Stimulated activated naive CD8-positive, alpha-beta T cell treated with anti-CD3 and anti-CD28 coated beads, Interleukin-15, amount 100 ng/mL, for 72 hours (primary cell): Measurements from ENCODE around the gene ZNF511.
A peak's percentile ranks its signal among the peaks of the same experiment; 100 is the strongest.
"Not testable (repeated sequence)": the region's sequence is repeated elsewhere in the genome, so short reads cannot be mapped to it uniquely, and the experiment has no call there.

ENCODE experiments used
- ATAC-seq: fragments of 150-1000 bp; cut with Tn5 transposase; 2 replicates; pipeline ENCODE4 v1.10.0; 2021; ENCODE audit warnings: mild to moderate bottlenecking, moderate library complexity
- DNase-seq, 2 donors: peaks; one replicate each; pipeline ENCODE4 v3.0.0; 2021 to 2022
- H3K27ac Mint-ChIP-seq, 2 donors: one replicate each; pipeline ENCODE4 v1.8.0; 2022; ENCODE audit warnings: mild to moderate bottlenecking in 2 of 2, mixed read lengths in 2 of 2, moderate library complexity in 2 of 2
- H3K27me3 Mint-ChIP-seq: one replicate; pipeline ENCODE4 v1.8.0; 2022; ENCODE audit warnings: mixed read lengths
- H3K4me1 Mint-ChIP-seq: one replicate; pipeline ENCODE4 v1.8.0; 2022; ENCODE audit warnings: mild to moderate bottlenecking, mixed read lengths
- H3K4me3 Mint-ChIP-seq, 2 donors: one replicate each; pipeline ENCODE4 v1.8.0; 2022; ENCODE audit warnings: mild to moderate bottlenecking in 2 of 2, mixed read lengths in 2 of 2, moderate library complexity in 1 of 2
- H3K9me3 Mint-ChIP-seq, 2 donors: one replicate each; pipeline ENCODE4 v1.8.0; 2022; ENCODE audit warnings: mixed read lengths in 2 of 2

Gene ZNF511

GRCh38 chr10:133308421-133309099 is at the start of gene ZNF511, which contains the start of gene TUBGCP2:
ZNF511 (plus strand) TSS chr10:133308914; CDS start chr10:133308944, 30 bp downstream.
TUBGCP2 (minus strand) TSS chr10:133308872; CDS start chr10:133302941, 5,931 bp downstream.
- Mint-ChIP-seq H3K27ac (peak within 1 kb of the TSS; percentile 98 to 99), H3K4me1 (peaks cover 41% of the 10 kb centered on the region), H3K27me3 (no peaks in the 10 kb centered on the region), H3K4me3 (peak within 1 kb of the TSS; percentile 95), H3K9me3 (no peaks in the 10 kb centered on the region)
- ATAC-seq: peak; percentile 88
- DNase-seq: peak; percentile 90 to 93

GRCh38 chr10:133259602-133259989 is 49.1 kb upstream of the ZNF511 start:
- H3K4me1 Mint-ChIP-seq: peaks cover 70% of the 10 kb centered on the region
- no peaks in the 10 kb centered on the region for H3K27me3 Mint-ChIP-seq
- no peaks in the 10 kb centered on the region for H3K9me3 Mint-ChIP-seq
- DNase-seq (no peak), ATAC-seq (no peak)
- H3K27ac Mint-ChIP-seq: no peak overlapping the region
- peak overlapping the region; percentile 54 to 76 for H3K4me3 Mint-ChIP-seq

- peaks cover 85% of the 10 kb centered on the region for H3K4me1 Mint-ChIP-seq
- peak overlapping the region; percentile 42 to 78 for H3K27ac Mint-ChIP-seq
- peak; percentile 85 to 86 for DNase-seq
- peak overlapping the region; percentile 86 to 91 for H3K4me3 Mint-ChIP-seq
- no peaks in the 10 kb centered on the region for H3K9me3 Mint-ChIP-seq
- no peaks in the 10 kb centered on the region for H3K27me3 Mint-ChIP-seq
- ATAC-seq: peak; percentile 78
Observed at GRCh38 chr10:133260895-133261725, 47.6 kb upstream of the ZNF511 start.

GRCh38 chr10:133261726-133262325 is 46.9 kb upstream of the ZNF511 start:
- peak; percentile 56 for ATAC-seq
- peak; percentile 80 to 81 for DNase-seq
- Mint-ChIP-seq H3K27ac (no peak overlapping the region), H3K4me1 (peaks cover 85% of the 10 kb centered on the region), H3K9me3 (no peaks in the 10 kb centered on the region), H3K27me3 (no peaks in the 10 kb centered on the region), H3K4me3 (peak overlapping the region; percentile 86 to 91)

- Mint-ChIP-seq H3K9me3 (no peaks in the 10 kb centered on the region), H3K4me3 (no peak overlapping the region), H3K4me1 (peaks cover 78% of the 10 kb centered on the region), H3K27me3 (no peaks in the 10 kb centered on the region), H3K27ac (no peak overlapping the region)
- no peak for ATAC-seq
- DNase-seq: no peak
Observed at GRCh38 chr10:133262696-133263095, 46.0 kb upstream of the ZNF511 start.

GRCh38 chr10:133263674-133264073 is 45.0 kb upstream of the ZNF511 start:
- H3K27ac Mint-ChIP-seq: peak overlapping the region in 1 of 2 donors; percentile 84
- no peaks in the 10 kb centered on the region for H3K27me3 Mint-ChIP-seq
- ATAC-seq (no peak), DNase-seq (no peak)
- no peak overlapping the region for H3K4me3 Mint-ChIP-seq
- H3K4me1 Mint-ChIP-seq: peaks cover 69% of the 10 kb centered on the region
- no peaks in the 10 kb centered on the region for H3K9me3 Mint-ChIP-seq

GRCh38 chr10:133264461-133264860 is 44.3 kb upstream of the ZNF511 start:
- peaks cover 61% of the 10 kb centered on the region for H3K4me1 Mint-ChIP-seq
- no peaks in the 10 kb centered on the region for H3K27me3 Mint-ChIP-seq
- ATAC-seq (no peak), DNase-seq (no peak)
- peak overlapping the region in 1 of 2 donors; percentile 71 for H3K27ac Mint-ChIP-seq
- no peaks in the 10 kb centered on the region for H3K9me3 Mint-ChIP-seq
- H3K4me3 Mint-ChIP-seq: no peak overlapping the region

- H3K4me3 Mint-ChIP-seq, H3K9me3 Mint-ChIP-seq, H3K27me3 Mint-ChIP-seq, DNase-seq, H3K27ac Mint-ChIP-seq, ATAC-seq: not testable (repeated sequence)
- peaks cover 55% of the 10 kb centered on the region for H3K4me1 Mint-ChIP-seq
Observed at GRCh38 chr10:133265052-133265451, 43.7 kb upstream of the ZNF511 start.

- no peak for ATAC-seq
- Mint-ChIP-seq H3K4me1 (peaks cover 43% of the 10 kb centered on the region), H3K27me3 (no peaks in the 10 kb centered on the region), H3K4me3 (no peak overlapping the region), H3K27ac (no peak overlapping the region), H3K9me3 (no peaks in the 10 kb centered on the region)
- no peak for DNase-seq
Observed at GRCh38 chr10:133266056-133266795, 42.5 kb upstream of the ZNF511 start.

GRCh38 chr10:133267293-133267692 is 41.4 kb upstream of the ZNF511 start:
- no peak for ATAC-seq
- DNase-seq: no peak
- H3K4me1 Mint-ChIP-seq: peaks cover 38% of the 10 kb centered on the region
- no peak overlapping the region for H3K4me3 Mint-ChIP-seq
- H3K9me3 Mint-ChIP-seq: no peaks in the 10 kb centered on the region
- H3K27me3 Mint-ChIP-seq: no peaks in the 10 kb centered on the region
- H3K27ac Mint-ChIP-seq: no peak overlapping the region

- ATAC-seq (peak; percentile 29), DNase-seq (no peak)
- H3K27me3 Mint-ChIP-seq: no peaks in the 10 kb centered on the region
- H3K27ac Mint-ChIP-seq: no peak overlapping the region
- no peak overlapping the region for H3K4me3 Mint-ChIP-seq
- H3K9me3 Mint-ChIP-seq: no peaks in the 10 kb centered on the region
- peaks cover 33% of the 10 kb centered on the region for H3K4me1 Mint-ChIP-seq
Observed at GRCh38 chr10:133267829-133268228, 40.9 kb upstream of the ZNF511 start.

GRCh38 chr10:133268532-133268931 is 40.2 kb upstream of the ZNF511 start:
- no peak overlapping the region for H3K4me3 Mint-ChIP-seq
- peaks cover 26% of the 10 kb centered on the region for H3K4me1 Mint-ChIP-seq
- ATAC-seq: no peak
- H3K27ac Mint-ChIP-seq: no peak overlapping the region
- DNase-seq: no peak
- no peaks in the 10 kb centered on the region for H3K9me3 Mint-ChIP-seq
- no peaks in the 10 kb centered on the region for H3K27me3 Mint-ChIP-seq

GRCh38 chr10:133269367-133269766 is 39.3 kb upstream of the ZNF511 start:
- Mint-ChIP-seq H3K9me3 (no peaks in the 10 kb centered on the region), H3K4me3 (no peak overlapping the region), H3K4me1 (peaks cover 17% of the 10 kb centered on the region), H3K27ac (no peak overlapping the region), H3K27me3 (no peaks in the 10 kb centered on the region)
- peak; percentile 6 for ATAC-seq
- no peak for DNase-seq

- H3K27ac Mint-ChIP-seq: peak overlapping the region in 1 of 2 donors; percentile 54
- no peaks in the 10 kb centered on the region for H3K9me3 Mint-ChIP-seq
- H3K27me3 Mint-ChIP-seq: no peaks in the 10 kb centered on the region
- H3K4me3 Mint-ChIP-seq: no peak overlapping the region
- no peak for DNase-seq
- ATAC-seq: no peak
- peaks cover 17% of the 10 kb centered on the region for H3K4me1 Mint-ChIP-seq
Observed at GRCh38 chr10:133270204-133270603, 38.5 kb upstream of the ZNF511 start.

- ATAC-seq: no peak
- no peaks in the 10 kb centered on the region for H3K9me3 Mint-ChIP-seq
- DNase-seq: no peak
- H3K4me3 Mint-ChIP-seq: no peak overlapping the region
- peaks cover 17% of the 10 kb centered on the region for H3K4me1 Mint-ChIP-seq
- no peaks in the 10 kb centered on the region for H3K27me3 Mint-ChIP-seq
- no peak overlapping the region for H3K27ac Mint-ChIP-seq
Observed at GRCh38 chr10:133270773-133271297, 37.9 kb upstream of the ZNF511 start.
